Tibial artery (tissue), 4 donors: Measurements from ENCODE around the gene MS4A10.

ENCODE experiments used
- DNase-seq, 2 donors: peaks; one replicate each; pipeline ENCODE4 v3.0.0-alpha.2; 2019
- H3K27ac ChIP-seq, 2 donors: fragments of 200-600 bp; sonication (generic) in 1 of 2; 1 replicate in 1 of 2; 2 replicates in 1 of 2; pipeline ENCODE4 v1.5.1; 2018 to 2019; ENCODE audit warnings: mild to moderate bottlenecking in 1 of 2
- H3K27me3 ChIP-seq, 2 donors: fragments of 200-600 bp; sonication (generic) in 1 of 2; one replicate each; pipeline versions ENCODE4 v1.5.1 to v1.6.0; 2016 to 2019
- H3K36me3 ChIP-seq, 3 donors: fragments of 200-600 bp; sonication (generic) in 2 of 3; one replicate each; pipeline ENCODE4 v1.5.1; 2016 to 2019; ENCODE audit warnings: mild to moderate bottlenecking in 2 of 3
- H3K4me1 ChIP-seq, 4 donors: fragments of 200-600 bp; sonication (generic) in 2 of 4; 1 replicate in 3 of 4; 2 replicates in 1 of 4; pipeline ENCODE4 v1.5.1; 2016 to 2019
- H3K4me3 ChIP-seq, 2 donors: fragments of 200-600 bp; sonication (generic) in 1 of 2; 1 replicate in 1 of 2; 2 replicates in 1 of 2; pipeline ENCODE4 v1.5.1; 2018 to 2019; ENCODE audit warnings: mild to moderate bottlenecking in 2 of 2
- H3K9me3 ChIP-seq, 3 donors: fragments of 200-600 bp; sonication (generic) in 1 of 3; one replicate each; pipeline ENCODE4 v1.5.1; 2016 to 2019
- CTCF ChIP-seq, 2 experiments: fragments of 200-600 bp in 1 of 2; fragments of 450-650 bp in 1 of 2; IDR thresholded peaks; one replicate each; pipeline ENCODE4 v1.5.1; 2017 to 2019; ENCODE audit warnings: antibody characterized with exemption in 2 of 2, mild to moderate bottlenecking in 1 of 2, moderate library complexity in 1 of 2
- intact Hi-C: fragments of 100-400 bp; cut with DNase I; formaldehyde crosslinking; loops from one replicate; pipeline ENCODE4 v1.15.0; 2023; ENCODE audit warnings: low total_unique reads

The MS4A10 gene

DNA sequence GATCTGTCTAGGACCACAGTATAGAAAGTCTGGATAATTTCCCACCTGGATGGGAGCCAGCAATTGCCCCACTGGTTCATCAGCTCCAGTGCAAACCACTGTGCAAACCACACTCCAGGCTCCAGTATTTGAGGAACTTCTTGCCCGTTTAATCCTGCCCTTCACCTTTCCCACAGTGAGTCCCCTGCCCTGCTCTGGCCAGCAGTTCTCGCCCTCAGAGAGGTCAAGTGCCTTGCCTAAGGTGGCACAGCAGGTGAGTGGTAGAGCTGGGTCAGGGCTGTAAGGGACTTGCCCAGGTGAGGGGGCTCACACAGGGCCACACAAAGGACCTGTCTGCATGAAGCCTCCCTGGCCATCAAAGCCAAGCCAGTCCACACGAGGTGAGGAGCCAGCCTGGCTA, 24.1 kb downstream of the MS4A10 start:
- Histone ChIP-seq H3K27ac (no peak overlapping the region), H3K36me3 (no peaks in the 10 kb centered on the region), H3K9me3 (no peaks in the 10 kb centered on the region), H3K27me3 (peaks cover 0 to 8% of the 10 kb centered on the region in 2 donors), H3K4me1 (no peaks in the 10 kb centered on the region), H3K4me3 (no peak overlapping the region)
- intact Hi-C loops = no loop called here
- no peak for TF ChIP-seq CTCF (IDR thresholded peaks at IDR 0.05)
- DNase-seq = no peak

DNA sequence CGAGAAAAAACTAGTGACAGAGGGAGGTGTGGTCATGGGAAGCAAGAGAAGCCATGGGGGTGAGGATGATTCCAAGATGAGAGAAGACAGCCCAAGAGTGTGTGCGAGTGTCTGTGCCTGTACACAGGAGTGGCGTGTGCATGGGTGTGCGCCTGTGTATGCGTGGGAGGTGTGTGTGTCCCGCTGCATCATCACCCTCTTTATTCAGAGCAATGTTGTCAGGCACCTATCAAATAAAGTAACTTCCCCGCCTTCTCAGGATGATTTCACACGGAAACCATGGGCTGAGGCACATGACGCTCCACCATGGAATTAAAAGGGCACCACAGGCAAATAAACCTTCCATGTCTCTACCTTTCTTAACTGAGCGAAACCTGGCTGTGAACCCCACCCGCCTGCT, 24.6 kb downstream of the MS4A10 start:
- Histone ChIP-seq H3K4me3 (no peak overlapping the region), H3K27me3 (peaks cover 0 to 8% of the 10 kb centered on the region in 2 donors), H3K27ac (no peak overlapping the region), H3K36me3 (no peaks in the 10 kb centered on the region), H3K4me1 (no peaks in the 10 kb centered on the region), H3K9me3 (no peaks in the 10 kb centered on the region)
- intact Hi-C loops = no loop called here
- DNase-seq = no peak
- no peak for TF ChIP-seq CTCF (IDR thresholded peaks at IDR 0.05)

DNA sequence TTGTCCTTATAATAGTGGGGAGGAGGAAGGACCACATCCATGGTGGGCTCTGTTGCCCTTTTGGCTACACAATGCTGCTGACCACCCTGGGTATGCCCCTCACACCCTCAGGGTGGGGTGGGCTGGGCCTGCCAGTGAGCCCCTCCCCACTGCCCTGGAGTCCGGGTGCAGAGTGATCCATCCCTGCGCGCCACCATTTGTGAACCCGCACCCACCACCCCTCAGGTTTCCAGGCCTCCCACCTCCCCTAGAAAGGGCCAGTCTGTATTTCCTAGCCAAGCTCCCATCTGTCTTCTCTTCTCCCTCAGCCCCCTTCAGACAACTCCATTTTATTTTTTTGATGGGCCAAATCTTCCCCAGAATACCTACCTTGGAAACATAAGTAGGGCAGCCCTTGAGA, 25.0 kb downstream of the MS4A10 start:
- TF ChIP-seq CTCF (IDR thresholded peaks at IDR 0.05) = no peak
- no peak overlapping the region for H3K4me3 ChIP-seq
- H3K4me1 ChIP-seq = no peaks in the 10 kb centered on the region
- no peaks in the 10 kb centered on the region for H3K9me3 ChIP-seq
- intact Hi-C loops = no loop called here
- no peaks in the 10 kb centered on the region for H3K36me3 ChIP-seq
- no peak for DNase-seq
- no peak overlapping the region for H3K27ac ChIP-seq
- peaks cover 0 to 8% of the 10 kb centered on the region in 2 donors for H3K27me3 ChIP-seq

GRCh38 chr11:60810569-60810968, 25.4 kb downstream of the MS4A10 start:
- H3K27me3 ChIP-seq = peaks cover 0 to 6% of the 10 kb centered on the region in 2 donors
- no peak for DNase-seq
- no peaks in the 10 kb centered on the region for H3K36me3 ChIP-seq
- H3K9me3 ChIP-seq = no peaks in the 10 kb centered on the region
- H3K4me3 ChIP-seq = no peak overlapping the region
- no peaks in the 10 kb centered on the region for H3K4me1 ChIP-seq
- no peak for TF ChIP-seq CTCF (IDR thresholded peaks at IDR 0.05)
- intact Hi-C loops = no loop called here
- no peak overlapping the region for H3K27ac ChIP-seq

- no peak overlapping the region for H3K27ac ChIP-seq
- intact Hi-C loops = no loop called here
- H3K36me3 ChIP-seq = no peaks in the 10 kb centered on the region
- H3K4me3 ChIP-seq = no peak overlapping the region
- peaks cover 0 to 15% (median 8%) of the 10 kb centered on the region in 3 donors for H3K9me3 ChIP-seq
- no peak for TF ChIP-seq CTCF (IDR thresholded peaks at IDR 0.05)
- no peak for DNase-seq
- H3K27me3 ChIP-seq = no peaks in the 10 kb centered on the region
- H3K4me1 ChIP-seq = no peaks in the 10 kb centered on the region
Measured at GRCh38 chr11:60813324-60813723, 28.2 kb downstream of the MS4A10 start.

DNA sequence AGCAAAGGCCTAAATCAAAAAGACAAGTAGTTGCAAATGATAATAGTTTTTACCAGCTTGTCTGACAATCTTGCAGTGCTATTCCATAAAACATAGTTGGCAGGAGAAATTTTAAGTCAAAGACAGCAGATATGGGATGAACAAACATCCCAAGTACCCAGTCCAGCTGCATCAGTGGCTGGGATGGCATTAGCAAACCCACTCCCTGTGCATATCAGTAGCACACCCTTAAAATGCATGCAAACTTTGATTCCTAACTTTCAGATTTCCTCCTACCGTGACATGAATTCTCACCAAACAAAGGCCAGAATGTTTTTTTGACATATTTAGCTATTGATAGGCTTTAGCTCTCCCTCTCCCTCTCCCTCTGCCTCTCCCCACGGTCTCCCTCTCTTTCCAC, 29.0 kb downstream of the MS4A10 start:
- H3K4me3 ChIP-seq = no peak overlapping the region
- no peak for TF ChIP-seq CTCF (IDR thresholded peaks at IDR 0.05)
- intact Hi-C loops = no loop called here
- peaks cover 0 to 15% (median 8%) of the 10 kb centered on the region in 3 donors for H3K9me3 ChIP-seq
- H3K27ac ChIP-seq = no peak overlapping the region
- H3K4me1 ChIP-seq = no peaks in the 10 kb centered on the region
- no peaks in the 10 kb centered on the region for H3K27me3 ChIP-seq
- DNase-seq = no peak
- no peaks in the 10 kb centered on the region for H3K36me3 ChIP-seq
